Left lobe of liver (tissue), 2 donors: ENCODE measurements around the gene ITGA1. TPM values are rescaled to one million over a fixed set of nuclear protein-coding genes. Genes with fewer than 3 reads are reported as not detected.

ENCODE experiments used
- ATAC-seq: fragments of 200-7000 bp; cut with Tn5 transposase; one replicate; pipeline ENCODE4 v1.9.1; 2020; ENCODE audit warnings: mild to moderate bottlenecking, moderate library complexity
- DNase-seq: peaks from one replicate; pipeline ENCODE4 v3.0.0-alpha.2; 2020; ENCODE audit warnings: low spot score
- total RNA-seq: library from RNA; stranded (reverse); gene quantifications from one replicate; pipeline ENCODE4 v1.2.1, GENCODE V29; 2021
- donor health status: DM: no; HTN: no; CAD: no; lungs with moderate emphysema.
- donor health status: DM: no; HTN: yes; CAD: no.

ITGA1 gene
- total RNA-seq, 1 donor from 2014 or later = 69.5 TPM

GRCh38 chr5:52771343-52772039 lies 16.2 kb upstream of the ITGA1 start:
- no peak for DNase-seq
- ATAC-seq = no peak

DNA sequence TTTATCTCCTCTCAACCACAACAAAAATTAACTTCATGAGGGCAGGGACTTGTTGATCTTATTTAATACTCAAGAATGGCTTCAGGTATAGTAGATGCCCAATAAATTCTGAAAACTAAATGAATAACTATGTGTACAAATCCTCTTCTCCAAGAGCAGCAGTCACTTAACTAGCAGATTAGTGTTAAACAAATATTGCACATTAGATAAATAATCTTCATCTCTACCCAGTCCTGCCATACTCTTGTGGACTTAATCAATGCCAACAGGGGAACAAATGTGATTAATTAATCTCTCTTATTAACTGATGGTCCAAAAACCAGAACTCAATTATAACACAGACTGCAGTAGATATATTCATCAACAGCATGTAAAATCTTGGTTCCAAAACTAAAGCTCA lies 15.0 kb upstream of the ITGA1 start:
- ATAC-seq (peak; percentile 56), DNase-seq (no peak)

GRCh38 chr5:52773342-52773741 lies 14.4 kb upstream of the ITGA1 start:
- ATAC-seq = peak; percentile 19
- DNase-seq = no peak

DNA sequence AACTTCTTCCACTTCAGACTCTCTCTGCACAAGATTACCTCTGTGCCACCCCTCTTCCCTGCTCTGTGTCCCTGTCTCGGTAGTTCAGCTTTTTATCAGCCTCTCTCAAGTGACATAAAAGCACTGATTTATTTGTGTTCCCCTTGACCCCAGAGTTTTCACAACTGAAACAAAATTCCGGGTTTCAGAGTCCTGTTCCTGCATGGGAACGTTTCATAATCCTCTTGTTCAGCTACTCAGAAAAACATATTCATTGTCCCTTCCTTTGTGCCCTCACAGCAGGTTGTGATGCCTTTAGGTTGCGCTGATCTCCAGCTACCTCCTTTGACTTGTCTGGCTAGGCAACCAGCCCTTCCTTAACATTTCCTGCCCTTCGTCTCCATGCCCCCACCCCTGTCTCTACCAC lies 13.7 kb upstream of the ITGA1 start:
- DNase-seq (peak; percentile 51), ATAC-seq (peak; percentile 88)

DNA sequence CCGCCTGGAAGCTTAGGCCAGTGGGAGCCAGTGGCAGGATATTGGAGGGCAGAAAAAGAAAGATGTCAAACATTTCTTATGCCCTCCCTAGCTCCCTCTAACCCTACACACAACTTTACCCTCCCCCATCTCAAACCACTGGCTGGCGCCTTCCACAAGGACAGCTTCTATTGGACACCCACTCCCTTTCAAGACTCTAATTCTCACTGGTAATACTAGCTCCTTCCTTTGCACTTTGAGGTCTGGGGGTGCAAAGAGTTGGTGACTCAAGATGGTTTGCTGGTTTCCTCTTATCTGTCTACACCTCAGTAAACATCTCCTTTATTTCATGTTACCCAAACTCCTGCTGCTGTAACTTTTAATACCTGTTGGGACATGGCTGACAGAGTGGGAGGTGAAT lies 11.6 kb upstream of the ITGA1 start:
- no peak for ATAC-seq

GRCh38 chr5:52777186-52777585 lies 10.5 kb upstream of the ITGA1 start:
- DNase-seq (no peak), ATAC-seq (no peak)

More for the DNA sequence above, 11.6 kb upstream of the ITGA1 start:
- DNase-seq = no peak

GRCh38 chr5:52778781-52779180 lies 8.9 kb upstream of the ITGA1 start:
- DNase-seq = no peak

DNA sequence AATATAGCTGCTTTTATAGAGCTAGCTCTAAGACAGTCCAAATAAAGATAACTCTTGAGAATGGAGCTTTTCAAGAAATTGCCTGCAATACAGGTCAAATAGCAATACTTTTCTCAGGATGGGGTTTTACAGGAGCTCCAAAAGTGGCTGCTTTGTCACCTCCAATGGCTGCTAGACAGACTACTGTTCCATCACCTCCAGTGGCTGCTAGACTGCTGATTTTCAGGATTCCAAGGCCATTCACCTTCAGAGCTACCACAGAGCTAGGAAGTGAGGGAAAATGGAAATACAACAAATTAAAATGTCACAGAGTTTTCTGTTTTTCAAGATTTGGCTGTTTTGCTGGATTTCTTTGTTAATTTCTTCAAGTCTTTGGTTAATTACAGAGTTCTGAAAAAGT lies 8.5 kb upstream of the ITGA1 start:
- ATAC-seq (no peak), DNase-seq (no peak)

More at GRCh38 chr5:52778781-52779180, 8.9 kb upstream of the ITGA1 start:
- peak; percentile 63 for ATAC-seq

DNA sequence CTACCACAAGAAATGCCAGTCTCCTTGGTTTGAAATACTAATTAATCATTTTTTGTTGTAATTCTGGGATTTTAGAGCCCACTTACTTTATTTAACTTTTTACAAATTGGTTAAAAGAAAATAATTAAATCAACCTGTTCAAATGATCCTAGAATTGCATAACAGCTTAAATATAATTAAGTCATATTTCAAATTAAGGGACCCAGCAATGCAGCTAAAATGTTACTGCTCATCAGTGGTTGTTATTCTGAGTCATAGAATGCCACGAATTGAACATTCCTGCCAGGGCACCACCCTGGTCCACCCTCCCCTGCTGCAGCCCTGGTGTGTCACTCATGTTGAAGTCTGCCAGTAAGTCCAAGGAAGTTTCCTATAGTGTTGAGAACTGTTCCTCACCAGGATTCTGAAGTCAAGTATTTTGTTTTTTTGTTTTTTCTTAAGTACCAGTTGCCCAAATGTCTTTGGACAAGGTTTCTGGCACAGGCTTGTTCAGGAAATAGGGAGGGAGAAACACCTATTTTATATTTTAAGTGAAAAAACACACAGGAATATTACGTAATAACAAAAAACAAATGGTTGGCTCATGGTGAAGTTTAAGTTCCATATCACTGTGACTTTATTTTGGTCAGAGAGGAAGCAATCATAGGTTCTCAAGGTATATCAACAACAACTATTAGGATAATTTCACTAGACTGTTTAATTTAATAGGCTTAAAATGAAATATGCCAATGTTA lies 4.3 kb upstream of the ITGA1 start:
- ATAC-seq (no peak), DNase-seq (no peak)

DNA sequence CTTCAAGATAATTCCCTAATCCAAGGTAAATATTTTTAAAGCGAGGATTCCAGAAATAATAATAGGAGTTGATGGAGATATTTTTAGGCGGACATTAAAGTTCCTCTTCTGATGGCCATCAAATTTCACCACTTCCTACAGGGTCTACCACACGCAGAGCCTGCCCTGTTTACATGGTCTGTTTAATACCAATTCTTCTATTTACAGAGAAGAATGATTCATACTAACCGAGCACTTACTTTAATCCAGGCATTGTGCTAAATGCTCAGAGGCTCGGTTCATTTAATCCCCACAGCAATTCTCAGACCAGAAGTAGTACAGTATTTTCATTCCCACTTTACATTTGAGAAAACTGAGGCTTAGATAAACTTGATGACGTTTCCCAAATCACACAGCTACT lies 3.0 kb upstream of the ITGA1 start:
- DNase-seq (no peak), ATAC-seq (no peak)

- ATAC-seq = no peak
These were observed 1.3 kb upstream of the ITGA1 start for GRCh38 chr5:52786391-52786790.

GRCh38 chr5:52786949-52787599 lies 642 bp upstream of the ITGA1 start:
- ATAC-seq (peak; percentile 65), DNase-seq (peak; percentile 72)

More at GRCh38 chr5:52786391-52786790, 1.3 kb upstream of the ITGA1 start:
- DNase-seq = no peak

GRCh38 chr5:52788505-52788821 lies 747 bp downstream of the ITGA1 start:
- DNase-seq (no peak), ATAC-seq (no peak)

DNA sequence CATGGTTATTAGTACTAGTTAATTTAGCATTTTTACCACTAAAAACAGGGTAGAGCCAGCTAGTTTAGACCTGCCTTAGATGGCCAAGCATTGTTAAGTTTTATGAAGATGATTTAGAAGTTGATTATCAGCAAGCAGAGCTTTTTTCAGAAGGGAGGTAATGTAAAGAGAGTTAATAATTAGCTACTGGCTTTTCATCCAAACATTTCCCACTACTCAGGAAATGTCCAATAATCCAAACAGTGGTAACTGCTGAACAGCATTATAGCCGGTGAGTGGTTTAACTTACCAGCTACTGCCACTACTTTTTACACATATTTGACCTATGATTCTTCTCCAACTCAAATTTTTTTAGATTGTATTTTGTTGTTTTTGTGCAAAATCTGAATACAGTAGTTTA lies 1.7 kb downstream of the ITGA1 start:
- ATAC-seq = no peak

DNA sequence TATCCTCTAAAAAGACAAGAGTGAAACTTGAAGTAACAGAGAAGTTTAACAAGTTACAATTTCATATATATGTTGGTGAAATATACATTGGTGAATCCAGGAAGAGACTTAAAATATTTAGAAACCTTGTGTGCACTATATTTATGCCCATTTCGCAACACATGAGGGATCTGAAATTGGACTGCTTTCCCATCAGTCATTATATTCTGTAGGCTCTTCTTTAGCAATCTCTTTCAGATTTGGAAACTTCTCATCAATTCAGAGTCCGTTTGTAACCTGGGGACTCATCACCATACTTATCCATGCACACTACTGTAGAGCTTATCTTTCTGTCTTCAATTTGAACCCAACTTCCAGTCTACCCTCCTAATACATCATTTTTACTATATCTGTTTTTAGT lies 2.1 kb downstream of the ITGA1 start:
- ATAC-seq = no peak
- DNase-seq = no peak

More for the DNA sequence above, 1.7 kb downstream of the ITGA1 start:
- DNase-seq = no peak

- DNase-seq (no peak), ATAC-seq (no peak)
These were observed 3.6 kb downstream of the ITGA1 start for GRCh38 chr5:52791366-52791765.

- DNase-seq = peak; percentile 72
- peak; percentile 63 for ATAC-seq
These were observed 6.8 kb downstream of the ITGA1 start for GRCh38 chr5:52794519-52794918.

DNA sequence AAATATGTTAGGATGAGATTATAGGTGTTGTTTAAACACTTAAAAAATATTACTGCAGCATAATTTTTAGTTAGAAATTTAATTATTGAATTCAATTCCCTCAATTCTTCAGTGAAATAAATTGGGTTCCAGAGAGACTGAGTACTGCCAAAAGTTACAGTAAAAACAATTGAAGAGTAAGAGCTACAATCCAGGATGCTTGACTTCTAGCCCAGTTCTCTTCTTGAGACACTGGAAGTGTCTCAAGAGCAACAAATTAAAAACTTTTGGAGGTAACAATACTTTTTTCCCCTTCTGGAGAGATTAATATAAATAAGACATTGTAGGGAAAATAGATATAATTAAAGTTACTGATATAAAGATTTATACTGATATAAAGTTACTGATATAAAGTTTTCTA lies 8.3 kb downstream of the ITGA1 start:
- DNase-seq (no peak), ATAC-seq (no peak)

- ATAC-seq (no peak), DNase-seq (no peak)
These were observed 8.9 kb downstream of the ITGA1 start for GRCh38 chr5:52796516-52797103.

DNA sequence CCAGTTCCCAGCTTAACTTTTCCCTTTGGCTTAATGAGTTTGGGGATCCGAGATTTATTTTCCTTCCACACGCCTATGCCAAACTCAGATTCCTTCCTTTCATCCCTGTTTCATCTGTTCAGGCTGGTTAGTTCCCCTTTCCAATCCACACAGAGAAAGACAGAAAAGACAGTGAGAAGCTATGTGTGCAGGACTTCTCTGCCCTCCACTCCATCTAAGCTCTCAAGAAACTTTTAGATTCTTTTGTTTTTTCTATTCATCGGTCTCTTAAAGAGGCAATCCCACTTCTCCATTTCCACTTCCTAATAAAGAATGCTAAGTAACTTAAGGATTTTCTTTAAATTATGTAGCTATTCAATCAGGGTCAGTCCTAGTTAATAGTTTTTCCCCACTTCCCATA lies 11.2 kb downstream of the ITGA1 start:
- peak; percentile 1 for ATAC-seq
- DNase-seq = no peak

GRCh38 chr5:52799358-52799982 lies 11.8 kb downstream of the ITGA1 start:
- DNase-seq (peak; percentile 78), ATAC-seq (peak; percentile 74)
